Endometrial microvascular endothelial cells (primary cell): ENCODE data around the gene MITF. TPM values are rescaled to one million over a fixed set of nuclear protein-coding genes. Genes with fewer than 3 reads are reported as not detected.

ENCODE experiments used
- in situ Hi-C: cut with HindIII; loops from 2 replicates; pipeline ENCODE4 v1.10.0; 2017; ENCODE audit warnings: low sequenced_read_pairs, low pct_unique_long_range_greater_than_20kb; ENCODE audit errors: inconsistent ontology term
- total RNA-seq: library from RNA; depleted of rRNA; stranded (reverse); fragments of >200 nt; gene quantifications from one replicate; pipeline ENCODE4 v1.2.3, GENCODE V29; 2015; ENCODE audit errors: inconsistent ontology term

MITF gene
- total RNA-seq, 1 donor from 2014 or later, result 2.8 TPM

GRCh38 chr3:69750549-69750948 lies 11.3 kb downstream of the MITF start:
- in situ Hi-C loops, result no loop called here

GRCh38 chr3:69751074-69751476 lies 11.8 kb downstream of the MITF start:
- in situ Hi-C loops, result no loop called here

GRCh38 chr3:69752241-69752640 lies 13.0 kb downstream of the MITF start:
- in situ Hi-C loops, result no loop called here

GRCh38 chr3:69753179-69753775 lies 14.0 kb downstream of the MITF start:
- in situ Hi-C loops, result no loop called here

GRCh38 chr3:69755795-69756194 lies 16.5 kb downstream of the MITF start:
- in situ Hi-C loops, result no loop called here

GRCh38 chr3:69761896-69762767 lies 22.9 kb downstream of the MITF start:
- in situ Hi-C loops, result no loop called here

- in situ Hi-C loops, result no loop called here
These were observed 23.5 kb downstream of the MITF start for GRCh38 chr3:69762768-69763229.

GRCh38 chr3:69763458-69763857 lies 24.2 kb downstream of the MITF start:
- in situ Hi-C loops, result no loop called here

- in situ Hi-C loops, result no loop called here
These were observed 25.0 kb downstream of the MITF start for GRCh38 chr3:69764121-69764741.

GRCh38 chr3:69764861-69765260 lies 25.6 kb downstream of the MITF start:
- in situ Hi-C loops, result no loop called here

GRCh38 chr3:69766638-69767037 lies 27.4 kb downstream of the MITF start:
- in situ Hi-C loops, result no loop called here

GRCh38 chr3:69767571-69767970 lies 28.3 kb downstream of the MITF start:
- in situ Hi-C loops, result no loop called here

GRCh38 chr3:69768438-69768837 lies 29.2 kb downstream of the MITF start:
- in situ Hi-C loops, result no loop called here

- in situ Hi-C loops, result no loop called here
These were observed 31.0 kb downstream of the MITF start for GRCh38 chr3:69770219-69770618.

- in situ Hi-C loops, result no loop called here
These were observed 31.8 kb downstream of the MITF start for GRCh38 chr3:69770976-69771634.

- in situ Hi-C loops, result no loop called here
These were observed 33.0 kb downstream of the MITF start for GRCh38 chr3:69772152-69772867.

- in situ Hi-C loops, result no loop called here
These were observed 34.8 kb downstream of the MITF start for GRCh38 chr3:69774029-69774428.

- in situ Hi-C loops, result no loop called here
These were observed 36.5 kb downstream of the MITF start for GRCh38 chr3:69775751-69776150.

GRCh38 chr3:69776289-69776688 lies 37.0 kb downstream of the MITF start:
- in situ Hi-C loops, result no loop called here
